ENCODE measurements around the gene AAGAB.

GRCh38 chr15:67196222-67196621, 58.2 kb downstream of the AAGAB start:
- TF ChIP-seq CTCF (conservative IDR thresholded peaks at IDR 0.05 in 1 of 2, IDR thresholded peaks at IDR 0.05 in 1 of 2; ENCODE audit: low read depth in 1 of 2, low read length in 2 of 2) (no peak), EZH2 (IDR thresholded peaks at IDR 0.05; ENCODE audit: low read length, missing control alignments) (no peak)

All from fibroblast of lung (primary cell).